ENCODE measurements around the gene STAT3.

DNA sequence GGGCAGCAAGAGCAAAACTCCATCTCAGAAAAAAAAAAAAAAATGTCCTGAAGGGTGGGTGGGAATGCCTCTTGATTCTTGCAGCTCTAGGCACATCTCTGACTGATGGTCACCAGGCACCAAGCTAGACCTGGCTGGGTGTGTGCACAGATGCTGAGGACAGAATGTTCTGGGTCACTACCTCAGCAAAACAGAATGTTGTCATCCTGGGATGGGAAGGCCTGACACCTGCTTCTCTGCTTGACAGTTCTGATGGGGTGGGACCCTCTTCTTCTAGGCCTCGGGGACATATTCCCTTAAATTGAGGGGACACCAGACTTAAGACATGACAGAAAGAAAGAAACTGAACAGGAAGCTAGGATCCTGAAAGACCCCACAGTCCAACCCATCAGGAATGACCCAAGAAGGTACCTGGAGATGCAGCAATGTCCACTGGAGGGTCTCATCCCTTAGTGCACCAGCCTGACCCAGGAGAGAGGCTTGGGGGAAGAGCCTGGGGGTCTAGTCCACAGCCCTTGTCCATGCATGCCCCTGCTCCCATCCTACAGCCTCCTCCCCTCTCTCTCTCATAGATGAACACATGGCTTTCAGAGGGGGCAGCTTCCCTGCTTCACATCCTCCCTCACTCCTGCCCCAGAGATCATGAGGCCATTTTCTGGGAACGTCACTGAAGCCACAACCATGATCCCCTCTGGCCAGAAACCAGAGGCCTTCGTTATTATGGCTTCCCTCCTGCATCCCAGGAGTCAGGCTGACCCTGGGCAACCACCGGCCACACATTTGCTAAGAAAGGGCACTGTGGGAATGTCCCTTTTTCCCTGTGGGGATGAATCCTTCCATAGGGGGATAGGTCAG, 108.2 kb downstream of the STAT3 start:
- TF ChIP-seq EZH2phosphoT487 (IDR thresholded peaks at IDR 0.05; ENCODE audit: insufficient read depth, low read depth): no peak
- no peak for TF ChIP-seq EZH2 (IDR thresholded peaks at IDR 0.05; ENCODE audit: insufficient read depth, poor library complexity, severe bottlenecking)
